Measurements from ENCODE around the gene ZBTB7C.

DNA sequence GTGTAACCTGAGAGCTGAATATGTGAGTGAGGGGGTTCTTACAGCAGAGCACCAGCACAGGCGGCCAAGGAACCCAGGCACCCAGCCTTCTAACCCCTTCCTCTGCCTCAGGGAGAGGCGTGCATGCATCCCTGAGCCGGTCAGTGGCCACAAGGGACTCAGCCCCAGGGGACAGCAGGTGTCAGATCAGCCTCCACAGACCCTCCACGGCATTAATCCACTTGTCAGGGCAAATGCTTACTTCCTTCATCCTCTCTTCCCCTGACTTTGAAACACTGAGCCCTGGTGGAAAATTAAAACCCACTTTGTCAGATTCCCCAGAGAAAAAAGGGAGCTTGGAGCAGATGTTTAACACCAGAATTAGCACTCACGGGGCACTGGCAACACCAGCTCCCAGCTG, 418.2 kb downstream of the ZBTB7C start:
- TF ChIP-seq, protein P1, sequence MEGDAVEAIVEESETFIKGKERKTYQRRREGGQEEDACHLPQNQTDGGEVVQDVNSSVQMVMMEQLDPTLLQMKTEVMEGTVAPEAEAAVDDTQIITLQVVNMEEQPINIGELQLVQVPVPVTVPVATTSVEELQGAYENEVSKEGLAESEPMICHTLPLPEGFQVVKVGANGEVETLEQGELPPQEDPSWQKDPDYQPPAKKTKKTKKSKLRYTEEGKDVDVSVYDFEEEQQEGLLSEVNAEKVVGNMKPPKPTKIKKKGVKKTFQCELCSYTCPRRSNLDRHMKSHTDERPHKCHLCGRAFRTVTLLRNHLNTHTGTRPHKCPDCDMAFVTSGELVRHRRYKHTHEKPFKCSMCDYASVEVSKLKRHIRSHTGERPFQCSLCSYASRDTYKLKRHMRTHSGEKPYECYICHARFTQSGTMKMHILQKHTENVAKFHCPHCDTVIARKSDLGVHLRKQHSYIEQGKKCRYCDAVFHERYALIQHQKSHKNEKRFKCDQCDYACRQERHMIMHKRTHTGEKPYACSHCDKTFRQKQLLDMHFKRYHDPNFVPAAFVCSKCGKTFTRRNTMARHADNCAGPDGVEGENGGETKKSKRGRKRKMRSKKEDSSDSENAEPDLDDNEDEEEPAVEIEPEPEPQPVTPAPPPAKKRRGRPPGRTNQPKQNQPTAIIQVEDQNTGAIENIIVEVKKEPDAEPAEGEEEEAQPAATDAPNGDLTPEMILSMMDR (IDR thresholded peaks at IDR 0.05; ENCODE audit: insufficient read depth, low read length, poor library complexity, severe bottlenecking) = no peak
- no peak for TF ChIP-seq EZH2phosphoT487 (conservative IDR thresholded peaks at IDR 0.05; ENCODE audit: low read length)

Data from SU-DHL-6 (cell line).